Fibroblast of gingiva (primary cell): ENCODE data around the gene PSMC2.
"Not testable (repeated sequence)": the region's sequence is repeated elsewhere in the genome, so short reads cannot be mapped to it uniquely, and the experiment has no call there.

ENCODE experiments used
- DNase-seq: peaks from one replicate; pipeline ENCODE4 v3.0.0-alpha.2; 2011; ENCODE audit warnings: low read depth

PSMC2 gene

GRCh38 chr7:103379270-103379975 is 32.0 kb downstream of the PSMC2 start:
- no peak for DNase-seq

GRCh38 chr7:103380395-103381191 is 33.1 kb downstream of the PSMC2 start:
- DNase-seq: no peak

GRCh38 chr7:103381280-103382031 is 34.0 kb downstream of the PSMC2 start:
- DNase-seq: no peak

GRCh38 chr7:103382032-103382402 is 34.6 kb downstream of the PSMC2 start:
- DNase-seq: no peak

GRCh38 chr7:103387242-103387641 is 39.8 kb downstream of the PSMC2 start:
- no peak for DNase-seq

GRCh38 chr7:103388469-103389140 is 41.2 kb downstream of the PSMC2 start:
- no peak for DNase-seq

GRCh38 chr7:103389263-103389662 is 41.8 kb downstream of the PSMC2 start:
- DNase-seq: no peak

GRCh38 chr7:103391150-103391549 is 43.7 kb downstream of the PSMC2 start:
- no peak for DNase-seq

- DNase-seq: no peak
Observed at GRCh38 chr7:103391976-103392375, 44.5 kb downstream of the PSMC2 start.

GRCh38 chr7:103394566-103394965 is 47.1 kb downstream of the PSMC2 start:
- no peak for DNase-seq

- DNase-seq: no peak
Observed at GRCh38 chr7:103395071-103395470, 47.6 kb downstream of the PSMC2 start.

GRCh38 chr7:103396471-103396870 is 49.0 kb downstream of the PSMC2 start:
- DNase-seq: no peak

- no peak for DNase-seq
Observed at GRCh38 chr7:103398483-103399127, 51.2 kb downstream of the PSMC2 start.

- DNase-seq: not testable (repeated sequence)
Observed at GRCh38 chr7:103399687-103400086, 52.2 kb downstream of the PSMC2 start.

- DNase-seq: not testable (repeated sequence)
Observed at GRCh38 chr7:103405789-103406613, 58.6 kb downstream of the PSMC2 start.

- DNase-seq: no peak
Observed at GRCh38 chr7:103412151-103412550, 64.7 kb downstream of the PSMC2 start.

GRCh38 chr7:103413407-103413806 is 66.0 kb downstream of the PSMC2 start:
- DNase-seq: no peak

- DNase-seq: no peak
Observed at GRCh38 chr7:103418241-103418640, 70.8 kb downstream of the PSMC2 start.
